OCI-LY7 (cell line): ENCODE measurements around the gene PBLD.

Source experiments
- CTCF ChIP-seq: fragments of 200-600 bp; sonication (generic); conservative IDR thresholded peaks from 2 replicates; pipeline ENCODE4 v1.5.1; 2014; ENCODE audit warnings: mild to moderate bottlenecking, antibody characterized with exemption, low read length, moderate library complexity, mixed read lengths
- EZH2phosphoT487 ChIP-seq: fragments of 200-600 bp; sonication (generic); IDR thresholded peaks from 2 replicates; pipeline ENCODE4 v1.6.1; 2018; ENCODE audit warnings: low read depth, borderline replicate concordance, mild to moderate bottlenecking, mixed run types, antibody characterized with exemption, low read length, moderate library complexity, mixed read lengths

DNA sequence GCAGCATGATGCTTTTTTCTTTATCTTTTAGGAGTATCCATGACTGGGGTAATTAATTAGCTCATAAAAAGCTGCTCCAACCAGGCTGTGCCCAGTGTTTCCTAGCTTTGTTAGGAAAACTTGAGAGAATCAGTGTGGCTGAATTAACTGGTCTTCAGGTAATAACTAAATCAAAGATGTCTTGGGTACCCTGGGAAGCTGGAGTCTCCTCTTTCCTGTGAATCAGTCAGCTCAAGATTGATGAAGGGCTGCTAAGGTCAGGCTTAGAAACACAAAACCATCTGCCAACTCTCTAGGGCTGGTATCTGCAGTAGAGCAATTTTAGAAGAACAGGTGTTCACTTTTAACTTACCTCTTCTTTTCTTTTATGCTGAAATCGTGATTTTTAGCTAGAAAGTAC is 79.4 kb downstream of the PBLD start:
- TF ChIP-seq EZH2phosphoT487 (no peak), CTCF (no peak)
